ENCODE data around the gene MTHFD1. TPM values are rescaled to one million over a fixed set of nuclear protein-coding genes. Genes with fewer than 3 reads are reported as not detected.

MTHFD1 gene
- total RNA-seq (10 to 100 TPM; 39.0 to 72.1 (median 60.4) TPM), polyA plus RNA-seq (10 to 100 TPM; 45.3 to 50.8 TPM)
- long read RNA-seq, donor 1, full-length matches to known transcripts: 154 of 203 reads
- long read RNA-seq, donor 1, partial matches to known transcripts: 29 of 203 reads
- long read RNA-seq, donor 1, other reads (novel, unspliced or antisense): 20 of 203 reads
- long read RNA-seq, donor 2, full-length matches to known transcripts: 258 of 314 reads
- long read RNA-seq, donor 2, partial matches to known transcripts: 21 of 314 reads
- long read RNA-seq, donor 2, other reads (novel, unspliced or antisense): 35 of 314 reads
- long read RNA-seq, donor 3, transcript MTHFD1-201 (28 exons, 3,136 nt): major isoform, 111 of 140 reads
- long read RNA-seq, donor 3, partial matches to known transcripts: 14 of 140 reads
- long read RNA-seq, donor 3, other reads (novel, unspliced or antisense): 15 of 140 reads

DNA sequence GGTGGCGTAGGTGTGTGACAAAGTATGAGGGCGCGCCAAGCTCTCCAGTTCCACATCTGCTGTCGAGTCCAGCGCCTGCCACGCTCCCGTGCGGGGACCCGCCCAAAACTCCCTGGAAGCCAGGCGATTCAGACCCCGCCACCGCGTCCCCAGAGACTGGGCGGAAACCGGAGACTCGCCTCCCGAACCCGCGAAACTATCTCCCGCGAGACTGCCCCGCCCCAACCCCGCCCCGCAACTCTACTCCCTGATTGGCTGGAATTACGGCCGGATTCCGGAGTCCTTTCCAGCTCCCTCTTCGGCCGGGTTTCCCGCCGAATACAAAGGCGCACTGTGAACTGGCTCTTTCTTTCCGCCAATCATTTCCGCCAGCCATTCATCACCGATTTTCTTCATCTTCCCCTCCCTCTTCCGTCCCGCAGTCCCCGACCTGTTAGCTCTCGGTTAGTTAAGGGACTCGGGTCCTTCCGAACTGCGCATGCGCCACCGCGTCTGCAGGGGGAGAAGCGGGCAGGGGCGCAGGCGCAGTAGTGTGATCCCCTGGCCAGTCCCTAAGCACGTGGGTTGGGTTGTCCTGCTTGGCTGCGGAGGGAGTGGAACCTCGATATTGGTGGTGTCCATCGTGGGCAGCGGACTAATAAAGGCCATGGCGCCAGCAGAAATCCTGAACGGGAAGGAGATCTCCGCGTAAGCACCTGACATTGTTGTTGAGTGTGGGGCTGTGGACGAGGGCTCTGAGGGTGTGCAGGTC is at the start of gene MTHFD1:
Gene MTHFD1 (plus strand): TSS at position 572 of the 751 bp plus-strand sequence. CDS start 75 bp downstream, at position 647.
- Histone ChIP-seq H3K4me1 (peaks cover 0 to 24% (median 18%) of the 10 kb centered on the region in 12 donors), H3K9me3 (no peaks in the 10 kb centered on the region), H3K4me3 (peak within 1 kb of the TSS; percentile 51 to 84 (median 66)), H3K36me3 (peaks cover 0 to 12% (median 8%) of the 10 kb centered on the region in 9 donors), H3K27me3 (no peaks in the 10 kb centered on the region), H3K27ac (peak within 1 kb of the TSS; percentile 33 to 88 (median 79))
- 0 to 1% (median 1%) methylated on average over 34 to 58 of the region's 58 CpGs for WGBS, 4 donors
- TF ChIP-seq, protein P1, sequence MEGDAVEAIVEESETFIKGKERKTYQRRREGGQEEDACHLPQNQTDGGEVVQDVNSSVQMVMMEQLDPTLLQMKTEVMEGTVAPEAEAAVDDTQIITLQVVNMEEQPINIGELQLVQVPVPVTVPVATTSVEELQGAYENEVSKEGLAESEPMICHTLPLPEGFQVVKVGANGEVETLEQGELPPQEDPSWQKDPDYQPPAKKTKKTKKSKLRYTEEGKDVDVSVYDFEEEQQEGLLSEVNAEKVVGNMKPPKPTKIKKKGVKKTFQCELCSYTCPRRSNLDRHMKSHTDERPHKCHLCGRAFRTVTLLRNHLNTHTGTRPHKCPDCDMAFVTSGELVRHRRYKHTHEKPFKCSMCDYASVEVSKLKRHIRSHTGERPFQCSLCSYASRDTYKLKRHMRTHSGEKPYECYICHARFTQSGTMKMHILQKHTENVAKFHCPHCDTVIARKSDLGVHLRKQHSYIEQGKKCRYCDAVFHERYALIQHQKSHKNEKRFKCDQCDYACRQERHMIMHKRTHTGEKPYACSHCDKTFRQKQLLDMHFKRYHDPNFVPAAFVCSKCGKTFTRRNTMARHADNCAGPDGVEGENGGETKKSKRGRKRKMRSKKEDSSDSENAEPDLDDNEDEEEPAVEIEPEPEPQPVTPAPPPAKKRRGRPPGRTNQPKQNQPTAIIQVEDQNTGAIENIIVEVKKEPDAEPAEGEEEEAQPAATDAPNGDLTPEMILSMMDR (IDR thresholded peaks at IDR 0.05): peak in 1 of 12 donors; percentile 15
- TF ChIP-seq POLR2A (IDR thresholded peaks at IDR 0.05): peak in 1 of 2 donors; percentile 34
- ATAC-seq (peak; percentile 93 to 96 (median 94)), DNase-seq (peak; percentile 98 to 100 (median 99))
- intact Hi-C loops (cut with DNase I): loop anchor here in 5 of 10 donors (2.0 to 5.0 kb wide), 2 partner anchors 46 to 49 kb away; no protein-coding TSS in a partner anchor

DNA sequence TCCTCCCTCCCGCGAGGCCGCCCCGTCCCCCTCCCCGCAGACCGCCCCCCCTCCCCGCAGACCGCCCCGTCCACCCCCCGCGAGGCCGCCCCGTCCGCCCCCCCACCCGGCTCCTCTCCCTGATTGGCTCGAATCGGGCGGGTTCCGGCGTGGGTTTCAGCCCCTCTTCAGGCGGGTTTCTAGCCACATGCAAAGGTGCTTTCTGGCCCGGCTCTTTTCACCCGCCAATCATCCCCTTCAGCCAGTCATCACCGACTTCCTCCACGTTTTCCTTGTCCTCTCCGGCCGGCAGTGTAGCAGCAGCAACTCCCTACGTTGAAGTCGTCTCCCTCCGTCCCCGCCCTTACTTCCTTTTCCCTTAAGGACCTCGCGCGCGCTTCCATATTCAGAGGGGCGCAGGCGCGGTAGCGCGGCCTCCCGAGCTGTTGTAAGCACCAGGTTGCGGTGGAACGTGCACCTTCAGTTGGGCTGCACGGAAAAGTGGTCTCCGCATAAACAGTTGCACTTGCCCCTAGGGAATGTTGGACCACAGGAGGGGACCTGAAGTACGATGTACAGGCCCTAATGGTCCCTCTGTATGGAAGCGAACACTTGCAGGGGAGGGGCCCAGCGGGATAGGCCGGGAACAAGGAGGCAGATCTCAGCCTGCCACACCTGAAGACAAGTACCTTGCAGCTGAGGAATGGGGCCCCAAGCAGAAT is 49.4 kb upstream of the MTHFD1 start:
- intact Hi-C loops (cut with DNase I): loop anchor here in 2 of 10 donors (2.0 to 5.0 kb wide), 3 partner anchors 48 to 139 kb away; partner anchors contain the start of gene MTHFD1 (in 1 of the 2)
- 1 to 4% (median 2%) methylated on average over 37 to 48 of the region's 49 CpGs for WGBS, 4 donors
- peak; percentile 95 to 97 (median 95) for DNase-seq
- peak overlapping the region in 11 of 12 donors; percentile 69 to 89 (median 80) for H3K27ac ChIP-seq
- H3K4me3 ChIP-seq: peak overlapping the region; percentile 49 to 98 (median 81)
- TF ChIP-seq, protein P1 (IDR thresholded peaks at IDR 0.05): no peak
- TF ChIP-seq POLR2A (IDR thresholded peaks at IDR 0.05): peak in 1 of 2 donors; percentile 74
- peak; percentile 90 to 97 (median 96) for ATAC-seq
- H3K4me1 ChIP-seq: peaks cover 0 to 17% (median 7%) of the 10 kb centered on the region in 12 donors
- no peaks in the 10 kb centered on the region for H3K27me3 ChIP-seq
- H3K9me3 ChIP-seq: peaks cover 0 to 17% (median 11%) of the 10 kb centered on the region in 12 donors
- no peaks in the 10 kb centered on the region for H3K36me3 ChIP-seq

DNA sequence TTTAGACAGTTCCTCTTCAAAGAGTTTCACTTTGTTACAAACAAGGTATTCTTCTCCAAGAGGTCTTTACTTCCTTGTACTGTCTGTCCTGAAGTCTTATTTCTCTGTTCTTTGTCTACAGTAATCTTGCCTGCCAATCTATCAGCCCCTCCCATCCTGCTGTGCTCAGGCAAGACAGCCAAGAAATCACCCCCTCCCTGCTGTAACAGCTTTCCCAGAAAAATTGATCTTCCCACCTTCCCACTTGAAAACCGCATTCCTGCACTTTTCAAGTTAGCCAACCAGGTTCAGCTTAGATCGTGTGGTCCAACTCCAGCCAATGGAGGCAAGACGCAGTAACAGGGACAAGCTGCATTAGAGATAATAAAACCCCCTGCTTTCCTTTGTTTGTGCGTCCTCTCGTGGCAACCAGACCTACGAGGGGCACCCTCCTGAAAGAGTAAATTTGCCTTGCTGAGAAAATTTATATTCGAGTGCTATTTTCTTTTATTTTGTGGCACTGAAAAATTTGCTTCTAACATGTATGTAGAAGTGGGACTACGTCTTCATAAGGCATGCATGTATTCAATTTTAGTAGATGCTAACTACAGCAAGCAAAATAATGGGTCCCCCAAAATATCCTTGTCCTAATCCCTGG is 47.5 kb upstream of the MTHFD1 start:
- Histone ChIP-seq H3K27ac (no peak overlapping the region), H3K4me1 (peaks cover 0 to 17% (median 7%) of the 10 kb centered on the region in 12 donors), H3K36me3 (no peaks in the 10 kb centered on the region), H3K27me3 (no peaks in the 10 kb centered on the region), H3K9me3 (peaks cover 0 to 17% (median 11%) of the 10 kb centered on the region in 12 donors), H3K4me3 (no peak overlapping the region)
- TF ChIP-seq, protein P1 (IDR thresholded peaks at IDR 0.05): no peak
- no peak for TF ChIP-seq POLR2A (IDR thresholded peaks at IDR 0.05)
- DNase-seq (no peak), ATAC-seq (no peak)
- WGBS, 4 donors: 89 to 98% (median 96%) methylated on average over 8 of the region's 8 CpGs
- intact Hi-C loops (cut with DNase I): loop anchor here in 9 of 10 donors (5.0 to 10.0 kb wide), 7 partner anchors 47 to 297 kb away; partner anchors contain the start of genes MTHFD1 (in 3 of the 9), ZBTB1 (in 1 of the 9) and ZBTB25 (in 1 of the 9)

All from heart left ventricle (tissue), 16 donors.